Measurements from ENCODE around the gene POLE2.
"Not testable (repeated sequence)": the region's sequence is repeated elsewhere in the genome, so short reads cannot be mapped to it uniquely, and the experiment has no call there.

The POLE2 gene

DNA sequence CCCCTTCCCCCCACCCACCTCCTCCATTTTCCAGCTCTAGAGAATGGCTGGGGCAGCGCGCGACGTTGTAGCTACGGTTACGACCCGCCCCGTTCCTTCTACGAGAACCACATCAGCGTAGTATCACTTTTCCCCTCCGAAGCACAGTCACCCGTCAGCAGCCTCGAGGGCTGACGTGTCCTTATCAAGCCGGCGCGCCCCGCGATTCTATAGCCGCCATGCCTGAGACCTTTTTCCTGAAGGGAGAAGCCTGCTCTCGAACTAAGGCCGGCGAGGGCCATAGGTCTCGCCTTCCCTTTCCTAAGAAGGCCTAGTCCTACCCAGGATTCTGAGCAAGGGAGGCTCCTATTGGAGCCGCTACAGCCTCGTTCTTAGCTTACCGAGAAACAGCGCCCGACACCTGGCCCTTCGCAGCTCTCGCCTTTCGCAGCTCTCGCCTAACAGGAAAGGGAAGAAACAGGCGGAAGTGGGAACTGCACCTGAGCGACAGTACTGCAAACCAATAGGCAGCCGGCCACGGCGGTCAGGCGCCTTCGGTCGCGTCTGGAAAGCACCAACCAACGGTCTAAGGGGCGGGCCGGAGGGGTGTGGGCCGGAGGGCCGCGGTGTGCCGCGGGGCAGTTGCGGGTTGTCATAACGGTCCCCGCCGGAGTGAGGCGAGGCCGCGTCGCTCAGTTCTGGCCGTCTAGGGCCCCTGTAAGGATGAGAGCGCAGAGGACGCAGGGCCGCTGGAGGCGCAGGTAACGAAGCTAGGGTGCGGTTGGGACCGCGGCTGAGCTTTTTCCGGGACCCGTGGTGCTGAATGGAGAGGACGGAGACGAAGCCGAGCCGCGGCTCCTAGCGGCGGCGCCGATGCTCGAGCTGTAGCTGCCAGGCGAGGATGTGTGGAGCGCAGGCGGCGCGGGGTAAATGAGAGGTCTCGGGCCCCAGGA, 67.6 kb downstream of the POLE2 start, which contains the start of the genes MGAT2 and RPL36AL:
MGAT2 (plus strand) TSS at position 618 of the 932 bp plus-strand sequence. CDS start 470 bp downstream, outside the sequence.
RPL36AL (minus strand) TSS at position 445 of the 932 bp plus-strand sequence. CDS start 1,522 bp downstream, outside the sequence.
- in situ Hi-C loops (cut with HindIII; ENCODE audit: low sequenced_read_pairs), result no loop called here

DNA sequence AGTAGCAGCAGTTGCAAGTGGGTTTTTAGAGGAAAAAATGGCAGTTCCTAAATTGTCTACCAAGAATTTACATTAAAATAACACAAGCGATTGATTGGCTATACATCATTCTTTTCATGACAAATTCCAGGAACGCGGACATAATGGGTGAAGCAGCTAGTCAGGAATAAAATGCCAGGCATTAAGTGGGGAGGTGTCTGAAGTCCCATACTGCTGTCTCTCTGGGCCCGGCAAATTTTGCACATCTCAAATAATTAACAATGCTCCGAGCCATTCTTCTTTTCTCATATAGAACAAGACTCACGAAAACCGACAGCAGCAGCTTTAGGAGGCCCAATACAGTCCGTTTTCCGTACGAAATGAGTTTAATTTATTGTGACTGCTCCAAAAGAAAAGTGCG, 68.3 kb downstream of the POLE2 start:
- in situ Hi-C loops (cut with HindIII; ENCODE audit: low sequenced_read_pairs), result no loop called here

DNA sequence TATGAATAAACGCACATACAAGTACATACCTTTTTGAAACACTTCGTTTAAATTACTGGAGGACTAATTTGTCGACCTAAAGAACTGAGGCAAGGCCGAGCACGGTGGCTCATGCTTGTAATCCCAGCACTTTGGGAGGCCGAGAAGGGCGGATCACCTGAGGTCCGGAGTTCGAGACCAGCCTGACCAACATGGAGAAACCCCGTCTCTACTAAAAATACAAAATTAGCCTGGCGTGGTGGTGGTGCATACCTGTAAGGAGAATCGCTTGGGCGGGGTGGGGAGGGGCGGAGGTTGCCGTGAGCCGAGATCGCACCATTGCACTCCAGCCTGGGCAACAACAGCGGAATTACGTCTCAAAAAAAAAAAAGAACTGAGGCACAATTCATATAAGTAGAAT, 68.7 kb downstream of the POLE2 start:
- in situ Hi-C loops (cut with HindIII; ENCODE audit: low sequenced_read_pairs), result not testable (repeated sequence)

DNA sequence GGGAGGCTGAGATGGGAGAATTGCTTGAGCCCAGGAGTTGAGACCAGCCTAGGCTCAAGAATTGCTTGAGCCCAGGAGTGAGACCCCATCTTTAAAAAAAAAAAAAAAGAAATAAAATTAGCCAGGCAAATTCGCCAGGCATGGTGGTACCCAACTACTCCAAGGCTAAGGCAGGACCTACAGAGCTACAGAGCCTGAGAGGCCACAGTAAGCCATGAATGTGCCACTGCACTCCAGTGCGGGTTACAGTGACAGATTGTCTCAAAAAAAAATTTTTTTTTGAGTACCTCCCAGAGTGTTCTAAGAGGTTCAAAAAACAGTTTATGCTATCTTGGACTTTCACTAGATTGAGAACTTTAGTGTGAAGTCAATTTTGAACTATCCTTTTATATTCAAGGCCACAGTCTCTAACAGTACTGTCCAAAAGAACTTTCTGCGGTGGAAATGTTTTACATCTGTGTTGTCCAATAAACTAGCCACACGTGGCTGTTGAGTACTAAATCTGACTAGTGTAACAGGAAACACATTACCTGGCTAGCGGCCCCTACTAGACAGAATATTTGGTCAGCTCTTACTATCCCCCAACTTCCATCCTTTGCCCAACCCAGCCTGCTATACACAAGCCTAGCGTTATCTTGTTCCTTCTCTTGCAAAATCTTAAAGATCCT, 70.0 kb downstream of the POLE2 start:
- in situ Hi-C loops (cut with HindIII; ENCODE audit: low sequenced_read_pairs), result no loop called here

DNA sequence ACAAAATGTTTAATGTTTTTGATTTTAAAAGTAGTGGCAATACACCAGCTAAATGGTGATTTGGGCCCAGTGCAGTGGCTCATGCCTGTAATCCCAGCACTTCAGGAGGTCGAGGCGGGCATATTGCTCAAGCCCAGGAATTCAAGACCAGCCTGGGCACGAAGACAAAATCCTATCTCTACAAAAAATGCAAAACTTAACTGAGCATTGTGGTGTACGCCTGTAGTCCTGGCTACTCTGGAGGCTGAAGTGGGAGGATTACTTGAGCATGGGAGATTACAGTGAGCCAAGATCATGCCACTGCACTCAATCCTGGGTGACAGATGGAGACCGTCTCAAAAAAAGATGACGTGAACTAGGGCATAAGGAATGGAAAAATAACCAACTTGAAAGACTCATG, 72.2 kb downstream of the POLE2 start:
- in situ Hi-C loops (cut with HindIII; ENCODE audit: low sequenced_read_pairs), result no loop called here

DNA sequence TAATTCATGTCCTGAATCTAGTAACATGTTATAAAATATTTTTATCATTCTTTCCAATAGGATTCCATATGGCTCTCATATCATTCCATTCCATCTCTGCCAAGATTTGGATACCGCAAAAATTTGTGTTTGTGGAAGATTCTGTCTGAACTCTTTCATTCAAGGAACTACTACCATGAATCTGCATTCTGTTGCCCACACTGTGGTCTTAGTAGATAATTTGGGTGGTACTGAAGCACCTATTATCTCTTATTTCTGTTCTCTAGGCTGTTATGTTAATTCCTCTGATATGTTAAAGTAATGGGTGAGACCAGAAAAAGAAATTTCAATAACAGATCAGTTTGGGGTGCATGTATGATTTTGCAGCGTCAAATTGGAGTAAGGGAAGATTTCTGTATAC, 73.8 kb downstream of the POLE2 start:
- in situ Hi-C loops (cut with HindIII; ENCODE audit: low sequenced_read_pairs), result no loop called here

DNA sequence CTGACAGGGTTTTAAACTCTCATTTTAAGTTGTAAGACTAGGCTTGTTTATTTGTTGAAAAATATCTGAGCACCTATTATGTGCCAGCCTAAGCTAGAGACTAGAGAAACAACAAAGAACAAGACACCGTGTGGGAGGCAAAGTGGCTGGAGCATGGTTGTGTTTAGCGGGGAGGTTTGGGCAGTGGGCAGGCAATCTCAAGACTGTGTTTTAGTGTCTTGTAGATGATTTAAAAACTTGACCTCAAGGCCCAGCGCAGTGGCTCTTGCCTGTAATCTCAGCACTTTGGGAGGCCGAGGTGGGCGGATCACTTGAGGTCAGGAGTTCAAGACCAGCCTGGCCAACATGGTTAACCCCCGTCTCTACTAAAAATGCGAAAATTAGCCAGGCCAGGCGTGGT, 75.3 kb downstream of the POLE2 start:
- in situ Hi-C loops (cut with HindIII; ENCODE audit: low sequenced_read_pairs), result no loop called here

DNA sequence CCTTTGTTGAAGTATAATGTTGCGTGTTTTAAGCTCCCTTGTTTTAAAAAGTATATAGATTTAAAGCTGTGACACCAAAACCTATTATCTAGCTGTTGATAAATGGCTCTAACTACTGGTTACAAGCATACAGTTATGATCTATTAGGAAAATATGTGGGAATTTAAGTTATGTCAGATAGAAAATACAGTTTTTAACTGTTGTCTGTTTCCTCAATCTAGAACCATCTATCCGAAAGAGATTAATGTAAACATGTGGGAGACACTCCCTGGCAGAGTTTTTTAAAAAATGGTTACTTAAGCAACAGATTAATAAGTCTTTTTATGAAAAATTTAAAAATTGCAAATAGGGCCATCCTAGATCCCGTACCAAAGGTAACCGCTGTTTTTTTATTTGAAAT, 75.8 kb downstream of the POLE2 start:
- in situ Hi-C loops (cut with HindIII; ENCODE audit: low sequenced_read_pairs), result no loop called here

- in situ Hi-C loops (cut with HindIII; ENCODE audit: low sequenced_read_pairs), result no loop called here
Observed at GRCh38 chr14:49607583-49607982, 80.4 kb downstream of the POLE2 start.

DNA sequence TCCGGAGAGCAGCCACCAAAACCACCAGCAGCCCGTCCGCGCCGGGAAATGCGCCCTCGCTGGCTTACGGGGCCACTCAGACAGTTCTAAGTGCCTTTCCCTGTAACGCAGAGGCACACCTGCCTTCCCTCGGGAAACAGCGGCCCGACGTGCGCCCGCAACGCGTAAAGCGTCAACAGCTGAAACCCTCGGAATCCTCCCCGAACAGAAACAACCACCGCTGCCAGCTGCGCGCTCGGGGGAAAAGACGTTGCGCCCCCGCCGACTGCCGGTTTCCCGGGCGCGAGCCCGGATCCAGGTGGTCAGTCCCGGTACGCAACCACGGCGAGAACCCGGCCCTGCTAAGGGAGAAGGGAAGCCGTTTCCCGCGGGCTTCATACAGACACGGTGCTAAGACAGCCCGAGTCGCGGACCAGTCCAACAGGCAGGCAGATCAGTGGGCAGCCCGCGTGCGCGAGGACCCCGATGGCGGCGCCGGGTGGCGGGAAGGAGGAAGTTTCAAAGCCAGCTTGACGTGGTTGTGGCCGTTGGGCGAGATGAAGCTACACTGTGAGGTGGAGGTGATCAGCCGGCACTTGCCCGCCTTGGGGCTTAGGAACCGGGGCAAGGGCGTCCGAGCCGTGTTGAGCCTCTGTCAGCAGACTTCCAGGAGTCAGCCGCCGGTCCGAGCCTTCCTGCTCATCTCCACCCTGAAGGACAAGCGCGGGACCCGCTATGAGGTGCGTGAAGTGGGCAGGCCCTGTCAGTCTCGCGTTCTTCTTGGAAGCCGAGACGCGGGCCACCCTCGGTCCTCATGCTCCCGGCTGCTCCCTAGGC, 89.3 kb downstream of the POLE2 start, which contains the start of gene LRR1:
LRR1 (plus strand) TSS at position 456 of the 816 bp plus-strand sequence; CDS start at position 537, 81 bp downstream.
- in situ Hi-C loops (cut with HindIII; ENCODE audit: low sequenced_read_pairs), result no loop called here

DNA sequence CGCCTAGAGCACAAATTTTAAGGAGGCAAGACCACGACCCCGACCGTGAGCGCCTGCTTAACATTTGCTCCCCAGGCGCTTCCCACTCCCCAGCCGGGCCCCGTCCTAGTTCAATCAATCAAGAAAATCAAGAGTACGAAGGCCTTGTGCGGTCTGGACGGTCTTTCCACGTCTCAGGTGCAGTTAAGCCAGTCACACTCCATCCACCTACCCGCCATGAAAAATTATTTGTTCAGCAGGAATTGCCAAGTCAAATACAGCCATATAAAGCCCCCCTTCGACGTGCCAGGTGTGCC, 89.9 kb downstream of the POLE2 start:
- in situ Hi-C loops (cut with HindIII; ENCODE audit: low sequenced_read_pairs), result no loop called here

DNA sequence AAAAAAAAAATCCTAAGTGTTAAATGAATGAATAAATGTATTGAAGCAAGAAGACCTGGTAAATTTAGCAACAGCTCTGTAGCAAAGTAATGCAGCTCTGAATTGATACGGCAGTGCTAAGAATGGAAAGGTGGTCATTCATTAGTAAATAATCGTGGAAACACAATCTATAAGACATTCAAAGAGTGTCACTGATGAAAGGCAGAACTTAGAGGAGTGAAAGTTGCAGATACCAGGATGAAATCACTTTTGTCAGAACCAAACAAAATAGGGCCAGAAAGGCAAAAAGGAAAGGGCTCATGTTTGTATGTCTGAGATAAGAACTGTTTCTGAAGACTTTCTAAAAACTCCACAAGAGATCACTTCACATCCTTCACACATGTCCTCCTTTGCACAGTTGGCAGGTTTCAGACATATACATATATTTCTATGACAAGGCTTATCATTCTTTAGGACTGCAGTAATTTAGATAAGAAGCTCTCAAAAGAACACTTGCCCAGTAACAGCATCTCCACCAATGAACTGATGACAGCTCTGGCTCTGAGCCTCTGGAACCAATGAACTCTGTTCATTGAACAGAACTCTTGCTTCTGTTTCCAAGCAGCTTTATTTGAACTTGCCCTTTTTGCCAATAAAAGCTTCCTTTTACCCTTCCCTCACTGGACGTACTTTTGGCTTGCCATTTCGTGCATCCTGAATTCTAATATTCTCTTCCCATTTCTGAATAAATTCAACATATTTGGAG, 93.5 kb downstream of the POLE2 start:
- in situ Hi-C loops (cut with HindIII; ENCODE audit: low sequenced_read_pairs), result no loop called here
